Stimulated activated CD8-positive, alpha-beta memory T cell treated with anti-CD3 and anti-CD28 coated beads, Interleukin-15, amount 100 ng/mL, for 24 hours (primary cell): Measurements from ENCODE around the gene SORBS1.

ENCODE experiments used
- DNase-seq: peaks from one replicate; pipeline ENCODE4 v3.0.0-alpha.2; 2020; ENCODE audit warnings: low read depth

Gene SORBS1

DNA sequence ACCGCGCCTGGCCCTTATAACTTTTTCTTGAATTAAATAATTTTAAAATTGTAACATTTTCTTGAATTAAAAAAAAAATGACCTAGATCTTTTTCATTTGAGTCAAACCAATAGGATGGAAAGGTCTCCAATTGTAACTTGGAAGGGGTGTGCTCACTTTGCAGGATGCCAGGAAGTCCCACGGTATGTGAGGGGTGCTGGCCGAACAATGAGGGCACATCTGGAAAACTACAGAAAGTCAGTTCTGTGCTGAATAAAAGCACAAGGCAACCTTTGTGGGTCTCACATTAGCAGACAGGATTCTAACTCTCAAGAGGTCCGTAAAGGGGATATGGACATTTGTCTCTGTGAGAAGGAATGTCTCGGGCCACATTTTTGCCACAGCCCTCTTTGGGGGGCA is 217.6 kb downstream of the SORBS1 start:
- DNase-seq = no peak

DNA sequence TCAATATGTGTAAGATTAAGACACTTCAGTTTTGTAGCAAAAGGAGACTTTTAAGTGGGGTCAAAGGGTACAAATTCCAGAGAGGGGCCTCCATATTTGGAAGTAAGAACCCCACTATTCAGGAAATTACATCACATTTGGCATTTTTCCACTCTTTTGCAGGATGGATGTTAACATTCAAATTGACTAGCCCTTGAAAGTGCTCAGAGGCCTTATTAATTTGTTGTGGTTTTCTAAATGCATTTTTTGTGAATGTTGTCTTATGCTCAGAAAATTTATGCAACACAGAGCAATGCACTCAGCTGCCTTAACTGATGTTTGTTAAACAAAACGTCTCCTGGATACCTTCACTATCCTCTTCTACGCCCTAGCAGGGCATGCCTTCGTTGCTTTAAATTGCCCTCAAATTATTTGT is 219.4 kb downstream of the SORBS1 start:
- DNase-seq = no peak

DNA sequence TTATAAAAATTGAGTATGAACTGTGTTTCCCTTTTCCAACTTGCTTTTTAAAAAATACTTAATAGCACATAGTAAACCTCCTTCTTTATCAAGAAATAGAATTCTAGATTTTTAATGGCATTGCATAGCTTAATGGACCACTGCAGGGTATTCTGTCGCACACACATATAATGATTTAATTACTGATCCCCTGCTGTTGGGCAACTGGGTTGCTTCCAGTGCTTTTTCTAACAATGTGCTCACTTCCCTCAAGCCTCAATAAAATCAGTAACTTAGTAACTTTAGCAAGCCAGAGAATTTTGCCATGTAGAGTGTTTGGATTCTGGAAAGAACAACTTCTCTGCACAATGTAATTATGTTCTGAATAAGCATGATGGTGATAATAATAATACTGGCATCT is 221.3 kb downstream of the SORBS1 start:
- DNase-seq = no peak

DNA sequence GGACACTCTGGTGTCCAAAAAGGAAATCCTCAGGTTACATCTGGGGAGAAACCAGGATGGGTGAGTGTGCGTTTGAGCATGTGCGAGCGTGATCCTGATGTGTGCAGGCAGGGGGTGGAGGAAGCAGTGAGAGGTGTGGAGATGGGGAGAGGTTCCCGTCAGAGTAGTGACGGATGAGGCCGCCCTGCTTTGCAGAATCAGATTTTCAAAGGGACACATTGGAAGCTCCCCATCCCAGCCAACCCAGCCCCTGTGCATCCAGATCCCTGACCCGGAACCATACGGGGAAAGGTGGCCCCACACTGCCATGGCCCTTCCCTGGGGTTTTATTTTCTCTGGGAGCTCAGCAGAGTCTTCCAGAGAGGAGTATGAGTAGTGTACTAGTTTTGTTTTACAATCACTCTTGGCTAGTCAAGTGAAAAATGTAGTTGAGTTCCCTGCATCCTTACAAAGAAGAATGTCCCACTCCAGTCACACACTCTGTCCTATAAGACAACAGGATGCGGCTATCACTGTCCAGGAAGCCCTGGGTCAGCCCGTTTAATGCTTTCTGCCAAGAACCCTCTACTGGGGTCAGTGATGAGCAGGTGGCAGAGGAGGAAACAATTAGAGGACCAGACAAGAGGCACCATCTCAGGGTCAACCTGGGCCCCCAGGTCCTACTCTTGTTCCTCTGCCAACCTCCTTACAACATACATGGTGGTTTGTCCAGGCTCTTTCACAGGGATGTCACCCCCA is 223.6 kb downstream of the SORBS1 start:
- DNase-seq = no peak

DNA sequence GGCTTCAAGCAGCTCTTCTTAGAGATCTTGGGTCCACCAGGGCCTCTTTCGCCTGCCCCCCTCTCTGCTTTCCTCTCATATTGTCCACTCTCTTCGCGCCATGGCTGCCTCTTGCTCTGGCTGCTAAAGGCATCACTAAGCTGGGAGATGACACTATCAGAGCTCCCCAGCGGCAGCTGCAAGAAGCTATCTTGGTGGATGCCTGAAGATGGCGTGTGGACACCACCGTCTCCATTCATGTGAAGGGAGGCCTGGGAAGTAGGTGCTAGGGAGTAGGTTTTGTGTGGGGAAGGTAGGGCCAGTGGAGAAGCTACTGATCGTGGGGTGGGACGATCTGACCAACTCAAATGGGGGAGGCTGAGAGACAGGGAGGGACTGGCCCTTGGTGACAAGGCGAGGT is 224.5 kb downstream of the SORBS1 start:
- DNase-seq = no peak

DNA sequence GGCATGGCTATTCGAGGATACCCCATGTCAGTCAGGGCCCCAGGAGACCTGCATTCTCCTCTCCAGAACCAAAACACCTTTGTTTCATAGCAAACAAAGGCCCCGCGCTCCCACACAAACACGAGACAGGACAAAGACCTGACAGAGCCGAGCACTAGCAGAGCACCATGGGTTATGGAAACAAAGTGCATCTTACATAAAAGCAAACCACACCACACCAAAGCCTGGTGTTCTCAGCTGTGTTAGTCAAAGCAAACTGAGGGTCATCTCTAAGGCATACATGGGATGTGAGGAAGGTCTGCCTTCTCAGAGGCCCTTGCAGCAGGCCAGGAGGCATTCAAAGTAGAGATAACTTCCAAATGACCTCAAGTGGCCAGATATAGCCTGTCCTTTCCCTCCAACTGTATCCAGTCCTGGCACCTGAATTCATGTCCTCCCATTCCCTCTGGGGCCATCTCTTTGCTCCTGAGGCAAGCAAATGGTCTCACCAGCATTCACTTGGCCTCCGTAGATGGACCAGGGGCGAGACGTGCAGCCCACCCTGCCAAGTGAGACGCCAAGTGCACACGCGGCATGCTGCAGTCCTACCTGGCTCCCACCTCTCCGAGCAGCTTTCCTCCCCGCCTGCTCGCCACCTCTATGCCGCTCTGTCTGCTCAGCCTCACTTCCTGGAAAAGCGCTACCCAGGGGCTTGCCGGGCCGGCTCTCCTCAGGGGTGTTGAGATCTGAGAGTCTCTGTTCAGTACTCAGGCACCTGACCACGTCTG is 225.1 kb downstream of the SORBS1 start:
- DNase-seq = no peak

DNA sequence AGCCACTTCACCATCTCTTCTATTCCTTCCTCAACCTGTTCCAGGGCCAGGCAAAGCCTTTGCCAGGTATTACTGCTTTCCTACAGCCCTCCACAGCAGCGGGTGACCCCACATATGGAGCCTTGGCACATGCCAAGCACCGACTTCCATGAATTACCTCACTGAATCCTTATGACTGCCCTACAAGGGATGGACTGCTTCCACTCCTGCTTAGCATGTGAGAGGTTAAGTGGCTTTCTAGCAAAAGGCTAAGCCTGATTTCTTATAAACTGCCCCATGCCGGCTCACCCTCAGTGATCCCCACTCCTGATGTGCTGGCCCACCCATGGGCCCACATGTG is 226.4 kb downstream of the SORBS1 start:
- no peak for DNase-seq

DNA sequence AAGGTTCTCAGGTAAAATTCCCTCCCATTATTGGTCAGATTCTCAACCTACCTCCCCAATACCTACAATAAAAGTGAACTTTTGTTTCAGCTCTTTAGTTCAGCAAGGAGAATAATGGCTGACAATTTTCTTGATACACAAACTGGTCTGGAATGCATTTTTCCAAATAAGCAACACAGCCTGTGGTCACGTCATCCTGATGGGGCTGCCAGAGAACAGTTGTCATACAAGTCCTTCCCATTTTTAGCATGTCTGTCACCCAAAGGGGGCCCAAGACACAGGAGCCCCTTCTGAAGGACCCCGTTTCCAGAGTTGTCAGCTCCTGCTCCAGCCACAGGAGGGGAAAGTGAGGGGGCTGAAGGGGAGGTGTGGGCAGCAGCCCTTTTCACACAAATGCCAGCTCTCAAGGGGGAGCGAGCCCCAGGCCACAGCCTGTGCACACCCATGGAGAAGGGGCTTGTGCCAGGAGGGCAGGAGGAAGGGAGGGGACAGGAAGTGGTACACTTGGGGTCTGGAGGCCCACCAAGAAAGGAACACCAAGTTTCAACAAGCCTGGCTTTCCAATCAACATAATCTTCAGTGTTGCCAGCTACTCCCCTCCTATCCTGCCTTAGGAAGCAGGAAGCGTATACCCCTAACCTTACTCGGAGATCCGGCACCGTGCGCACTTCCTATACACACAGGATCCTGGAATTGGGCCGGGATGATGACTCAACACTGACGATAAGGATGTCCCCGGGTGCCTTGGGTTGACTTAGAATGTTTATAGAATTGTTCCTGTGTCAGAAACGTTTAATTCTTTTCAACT is 227.0 kb downstream of the SORBS1 start:
- DNase-seq = no peak

DNA sequence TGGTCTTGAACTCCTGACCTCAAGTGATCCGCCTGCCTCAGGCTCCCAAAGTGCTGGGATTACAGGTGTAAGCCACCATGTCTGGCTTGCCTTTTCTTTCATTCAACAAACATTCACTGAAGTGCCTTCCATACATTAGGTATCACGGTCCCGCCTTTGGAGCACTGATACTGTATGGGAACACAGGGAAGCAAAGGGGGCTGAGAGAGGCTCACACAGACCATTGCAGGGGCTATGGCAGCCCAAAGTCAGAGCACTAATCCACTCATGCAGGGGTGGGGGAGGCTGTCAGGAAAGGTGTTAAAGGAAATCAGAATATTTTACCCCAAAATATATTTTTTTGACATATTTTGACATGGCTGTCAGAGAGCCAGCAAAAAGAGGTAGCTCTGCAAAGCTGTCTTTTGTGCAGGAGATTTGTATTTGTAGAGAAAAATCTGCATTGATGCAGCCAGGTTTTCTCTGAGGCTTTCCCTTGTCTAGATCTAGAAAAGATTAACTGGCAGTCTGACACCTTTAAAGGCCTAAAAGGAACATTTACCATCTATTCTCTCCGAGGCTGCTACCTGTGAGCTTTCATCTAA is 228.4 kb downstream of the SORBS1 start:
- DNase-seq = no peak

DNA sequence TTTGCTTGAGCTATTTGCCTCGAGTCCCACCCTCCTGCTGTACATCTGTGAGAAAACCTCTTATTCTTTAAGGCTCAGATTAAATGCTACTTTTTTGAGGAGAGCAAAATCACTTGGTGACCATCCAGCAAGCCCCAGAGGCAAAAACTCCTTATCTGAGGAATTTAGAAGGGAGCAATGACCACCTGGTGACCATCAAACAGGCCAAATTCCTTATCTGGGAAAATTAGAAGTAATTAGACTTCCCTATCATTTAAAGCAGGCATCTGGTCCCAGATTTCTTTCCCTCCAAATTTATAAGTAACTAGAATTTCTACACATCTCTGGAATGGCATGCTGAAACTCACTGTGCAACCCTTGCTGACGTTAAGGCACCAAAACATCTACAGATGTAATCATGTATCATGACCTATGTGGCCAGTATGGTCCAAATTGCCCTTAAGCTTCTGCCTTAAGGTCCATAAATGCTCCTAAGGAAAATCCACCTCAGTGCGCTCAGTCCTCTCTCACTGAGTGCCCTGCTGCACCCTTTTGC is 229.5 kb downstream of the SORBS1 start:
- DNase-seq = no peak

DNA sequence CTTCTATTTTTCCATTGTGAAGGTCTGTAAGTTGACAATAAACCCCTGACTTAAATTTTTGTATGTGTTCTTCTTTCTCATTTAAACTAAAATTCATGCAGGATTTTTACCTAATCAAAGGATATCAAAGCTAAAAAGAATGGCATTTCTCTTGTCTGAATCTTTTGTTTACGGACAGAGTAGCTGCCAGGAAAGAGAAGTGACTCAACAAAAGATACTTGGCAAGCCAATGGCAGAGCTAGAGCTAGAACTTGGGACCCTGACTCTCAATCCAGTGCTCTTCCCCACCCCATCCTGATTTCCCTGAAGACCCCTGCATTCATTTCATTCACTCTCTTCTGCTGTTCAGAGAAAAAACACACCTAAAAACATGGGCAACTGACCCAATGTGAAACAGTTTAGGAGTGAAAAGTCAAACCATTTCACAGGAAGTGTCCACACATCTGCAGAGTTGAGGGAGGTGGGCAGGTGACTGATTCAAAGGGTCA is 230.2 kb downstream of the SORBS1 start:
- no peak for DNase-seq

DNA sequence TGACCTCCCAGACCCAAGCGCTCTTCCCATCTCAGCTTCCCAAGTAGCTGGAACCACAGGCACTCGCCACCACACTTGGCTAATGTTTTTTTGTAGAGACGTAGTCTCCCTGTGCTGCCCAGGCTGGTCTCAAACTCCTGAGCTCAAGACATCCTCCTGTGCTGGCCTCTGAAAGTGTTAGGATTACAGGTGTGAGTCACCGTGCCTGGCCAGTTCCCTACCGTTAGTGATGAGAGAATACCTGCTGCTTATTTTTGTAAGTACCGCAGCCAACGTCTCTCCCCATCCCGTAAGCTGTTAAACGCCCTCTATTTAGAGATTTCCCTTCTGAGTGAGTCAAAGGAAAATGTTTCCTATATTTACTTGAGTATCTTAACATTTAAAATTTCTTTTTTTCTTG is 231.9 kb downstream of the SORBS1 start:
- no peak for DNase-seq

DNA sequence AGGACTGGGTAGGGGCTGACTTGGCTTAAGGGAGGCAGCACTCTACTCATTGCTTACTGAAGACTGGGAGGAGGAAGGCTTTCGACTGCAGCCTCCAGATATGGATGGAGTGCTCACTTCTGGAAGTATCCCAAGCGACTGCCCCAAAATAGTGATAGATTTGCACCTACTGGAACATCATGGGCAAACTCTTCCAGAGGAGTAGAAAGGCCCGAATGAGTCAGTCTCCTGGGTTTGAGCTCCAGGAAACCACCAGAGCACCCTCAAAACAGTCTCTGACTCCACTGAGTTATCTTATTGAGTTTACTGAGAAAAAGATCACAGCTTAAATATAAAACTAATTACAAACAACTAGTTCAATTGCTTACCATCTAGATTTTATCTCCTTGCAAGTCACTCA is 233.2 kb downstream of the SORBS1 start:
- DNase-seq = no peak

DNA sequence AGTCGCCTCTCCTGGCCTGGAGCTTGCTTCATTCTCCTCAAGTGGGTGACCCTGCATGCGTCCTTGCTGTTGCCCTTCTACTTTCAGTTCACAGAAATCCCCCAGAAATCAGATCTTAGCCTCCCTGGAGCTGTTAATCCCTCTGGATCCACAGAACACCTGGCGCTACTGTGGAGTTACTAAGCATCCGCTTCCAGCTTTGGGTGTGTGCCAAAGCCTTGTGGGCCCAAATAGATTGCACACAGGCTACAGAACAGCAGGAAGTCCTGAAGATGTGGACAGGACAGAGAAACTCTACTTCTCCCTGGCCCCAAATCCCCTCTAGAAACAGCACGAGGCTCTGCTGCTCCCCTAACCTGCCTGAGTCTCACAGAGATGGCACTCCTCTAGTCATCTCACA is 233.8 kb downstream of the SORBS1 start:
- no peak for DNase-seq

DNA sequence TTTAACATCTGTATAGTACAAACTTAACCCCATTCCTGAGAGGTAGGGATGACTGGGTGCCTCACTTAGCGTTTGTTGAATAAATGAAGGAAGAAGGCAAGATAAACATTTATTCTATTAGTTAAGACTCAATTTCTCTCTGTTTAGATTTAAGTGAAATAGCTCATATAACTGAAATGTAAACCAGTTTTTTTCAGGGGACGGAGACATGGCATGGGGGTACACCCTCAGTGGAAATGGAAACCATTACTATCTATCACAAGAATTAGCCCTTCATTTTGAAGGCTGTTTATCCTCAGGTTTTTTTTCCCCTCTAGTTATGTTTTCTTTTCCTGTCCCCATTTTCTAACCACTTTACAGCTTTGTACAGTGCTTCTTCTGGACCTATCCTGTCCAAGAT is 234.8 kb downstream of the SORBS1 start:
- DNase-seq = no peak

DNA sequence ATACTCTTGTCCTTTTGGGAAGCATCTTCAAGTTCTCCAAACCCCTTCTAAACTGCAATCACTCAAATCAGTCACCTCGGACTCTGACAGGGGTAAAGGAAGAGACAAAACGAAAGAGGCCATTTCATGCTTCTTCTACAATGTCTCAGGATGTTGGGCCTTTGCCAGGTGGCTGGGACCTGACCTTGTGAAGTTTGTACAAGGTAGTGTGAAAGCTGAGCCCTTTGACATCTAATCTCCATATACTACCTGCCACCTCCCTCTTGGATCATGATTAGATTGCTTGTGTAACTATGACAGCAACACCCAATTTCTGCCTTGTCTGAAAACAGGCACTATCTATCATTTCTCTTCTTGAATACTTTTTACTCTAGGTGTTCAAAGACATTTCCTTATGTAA is 235.3 kb downstream of the SORBS1 start:
- no peak for DNase-seq

DNA sequence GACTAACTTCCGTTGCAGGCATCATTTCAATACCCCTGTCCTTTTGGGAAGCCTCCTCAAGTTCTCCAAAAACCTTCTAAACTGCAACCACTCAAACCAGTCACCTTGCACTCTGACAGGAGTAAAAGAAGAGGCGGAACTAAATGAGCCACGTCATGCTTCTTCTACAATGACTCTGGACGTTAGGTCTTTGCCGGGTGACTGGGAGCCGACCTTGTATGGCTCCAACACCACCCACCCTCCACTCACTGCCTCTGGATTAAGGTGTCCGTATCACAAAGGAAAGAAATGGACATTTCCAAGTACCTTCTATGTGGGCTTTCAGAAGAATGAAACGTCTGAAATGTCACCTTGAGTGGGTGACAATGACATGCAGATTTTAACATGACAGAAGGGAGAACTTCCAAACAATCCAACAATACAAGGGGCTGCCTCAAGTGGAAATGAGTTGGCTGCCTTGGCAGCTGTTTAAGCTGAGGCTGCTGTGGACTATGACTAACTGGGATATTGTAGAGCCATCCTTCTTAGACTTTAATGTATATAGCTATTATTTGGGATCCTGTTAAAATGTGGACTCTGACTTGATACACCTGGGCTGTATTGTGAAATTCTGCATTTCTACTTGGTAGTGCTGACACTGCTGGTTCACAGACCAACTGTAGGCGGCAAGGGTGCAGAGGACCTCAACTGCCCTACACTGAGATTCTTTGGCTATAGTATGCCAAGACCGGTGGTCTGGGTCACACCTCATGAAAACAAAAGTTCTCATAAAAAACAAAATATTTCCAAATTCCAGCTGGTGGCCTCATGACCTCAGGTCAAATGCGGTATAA is 236.5 kb downstream of the SORBS1 start:
- DNase-seq = no peak

DNA sequence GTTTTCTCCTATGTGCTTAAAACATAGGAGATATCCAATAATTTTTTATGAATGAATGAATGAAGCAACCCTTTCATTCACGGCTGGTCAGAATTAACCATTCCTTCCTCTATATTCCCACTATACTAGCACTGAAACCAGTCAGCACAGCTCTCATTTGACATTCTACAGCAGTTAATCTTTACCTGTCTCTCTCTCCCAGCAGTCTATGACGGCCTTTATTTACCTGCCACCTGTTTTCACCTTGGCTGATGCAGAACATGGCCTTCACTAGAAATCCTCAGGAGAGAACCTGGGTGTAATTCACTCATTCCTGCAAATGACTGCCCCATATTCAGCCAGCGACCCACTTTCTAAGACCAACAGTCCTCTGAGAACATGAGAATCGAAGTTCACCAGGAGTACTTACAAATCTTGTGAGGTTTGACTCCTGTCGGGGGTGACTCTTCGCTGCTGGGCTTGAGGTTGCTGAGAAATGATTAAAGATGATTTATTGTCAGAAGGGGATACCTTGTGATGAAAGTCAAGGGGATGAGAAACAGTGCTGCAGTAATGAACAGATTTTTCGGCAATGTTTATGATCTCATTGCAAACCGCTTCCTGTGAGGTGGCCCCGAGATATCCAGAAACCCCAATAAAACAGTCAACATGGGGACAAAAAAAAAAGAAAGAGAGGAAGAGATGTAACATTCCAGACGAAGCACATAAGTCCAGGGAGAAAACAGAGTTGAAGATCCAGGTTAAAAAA is 239.4 kb downstream of the SORBS1 start:
- no peak for DNase-seq

DNA sequence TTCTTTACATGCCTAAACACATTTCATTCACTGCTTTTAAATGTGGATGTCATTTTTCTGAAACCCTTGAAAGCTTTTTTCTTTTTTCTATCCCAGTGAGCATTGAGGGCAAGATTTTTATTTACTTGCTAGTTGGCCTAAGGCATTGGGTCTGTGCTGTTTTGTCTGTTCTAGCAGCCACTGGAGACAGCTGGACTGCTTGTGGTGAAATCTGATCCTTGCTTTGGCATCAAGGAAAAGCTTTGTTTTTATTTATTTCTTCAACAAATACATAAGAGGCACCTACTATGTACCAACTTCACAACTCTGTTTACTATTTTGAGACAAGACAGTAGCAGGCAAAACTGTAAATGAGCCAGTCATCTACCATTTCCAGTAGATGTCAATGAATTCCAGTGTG is 241.9 kb downstream of the SORBS1 start:
- no peak for DNase-seq

DNA sequence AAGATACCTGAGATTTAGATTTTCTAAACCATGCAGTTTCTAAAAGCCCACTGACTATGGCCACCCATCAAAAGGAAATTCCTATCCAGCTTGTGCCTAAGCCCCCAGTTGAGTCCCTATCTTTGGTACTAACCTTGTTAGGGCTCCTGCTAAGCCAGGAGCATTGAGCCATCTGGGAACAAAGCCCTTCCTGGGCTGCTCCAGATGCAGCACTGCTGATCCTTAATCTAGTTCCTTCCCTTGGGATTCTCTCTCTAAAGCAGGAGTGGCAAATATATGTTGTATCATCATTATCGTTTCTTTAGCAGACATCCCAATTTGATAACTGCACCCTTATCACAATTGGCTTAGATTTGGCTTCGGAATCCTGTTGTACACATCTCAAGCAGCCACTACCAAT is 245.7 kb downstream of the SORBS1 start:
- no peak for DNase-seq
